Loucy (cell line): Measurements from ENCODE around the gene OR52W1.

Source experiments
- H2AFZ ChIP-seq: fragments of 200-600 bp; sonication (generic); 2 replicates; pipeline ENCODE4 v1.6.0; 2016; ENCODE audit warnings: antibody characterized with exemption, mild to moderate bottlenecking, low read length, moderate library complexity
- H3F3A ChIP-seq: fragments of 200-600 bp; 2 replicates; pipeline ENCODE4 v1.6.0; 2016; ENCODE audit warnings: antibody characterized with exemption, low read depth, mild to moderate bottlenecking
- H3K27me3 ChIP-seq: fragments of 200-600 bp; sonication (generic); 2 replicates; pipeline ENCODE4 v1.6.1; 2014; ENCODE audit warnings: low read length, mild to moderate bottlenecking; ENCODE audit not compliant: insufficient read depth, poor library complexity, severe bottlenecking
- H3K36me3 ChIP-seq: fragments of 200-600 bp; sonication (generic); 2 replicates; pipeline ENCODE4 v1.6.1; 2016; ENCODE audit warnings: low read length; ENCODE audit not compliant: insufficient read depth
- H3K4me1 ChIP-seq: fragments of 200-600 bp; sonication (generic); 2 replicates; pipeline ENCODE4 v1.5.1; 2014; ENCODE audit warnings: low read length, mild to moderate bottlenecking; ENCODE audit not compliant: insufficient read depth, poor library complexity, severe bottlenecking
- H3K4me2 ChIP-seq: fragments of 200-600 bp; sonication (generic); 2 replicates; pipeline ENCODE4 v1.6.0; 2014; ENCODE audit warnings: antibody characterized with exemption, low read length, low read depth, mild to moderate bottlenecking; ENCODE audit not compliant: poor library complexity, severe bottlenecking
- H3K4me3 ChIP-seq: fragments of 200-600 bp; sonication (generic); 2 replicates; pipeline ENCODE4 v1.5.1; 2014; ENCODE audit warnings: low read length, mild to moderate bottlenecking, mixed read lengths; ENCODE audit not compliant: poor library complexity, severe bottlenecking
- H3K79me2 ChIP-seq: fragments of 200-600 bp; sonication (generic); 2 replicates; pipeline ENCODE4 v1.6.1; 2014; ENCODE audit warnings: low read length; ENCODE audit not compliant: insufficient read depth
- H3K9ac ChIP-seq: fragments of 200-600 bp; sonication (generic); 2 replicates; pipeline ENCODE4 v1.6.0; 2014; ENCODE audit warnings: mild to moderate bottlenecking, low read depth, low read length, moderate library complexity; ENCODE audit not compliant: poor library complexity, severe bottlenecking
- H3K9me2 ChIP-seq: fragments of 200-600 bp; sonication (generic); replicated peaks from 2 replicates; pipeline ENCODE4 v1.6.1; 2016; ENCODE audit warnings: low read depth, low read length, mixed read lengths
- H3K9me3 ChIP-seq: fragments of 200-600 bp; sonication (generic); 2 replicates; pipeline ENCODE4 v1.6.1; 2014; ENCODE audit warnings: mild to moderate bottlenecking, antibody characterized with exemption, low read length, low read depth; ENCODE audit not compliant: insufficient read depth
- H4K20me1 ChIP-seq: fragments of 200-600 bp; sonication (generic); 2 replicates; pipeline ENCODE4 v1.6.0; 2014; ENCODE audit warnings: antibody characterized with exemption, low read length, mild to moderate bottlenecking; ENCODE audit not compliant: insufficient read depth, poor library complexity, severe bottlenecking
- EZH2phosphoT487 ChIP-seq: fragments of 200-600 bp; IDR thresholded peaks from 2 replicates; pipeline ENCODE4 v1.6.1; 2018; ENCODE audit warnings: antibody characterized with exemption, mild to moderate bottlenecking, moderate library complexity, borderline replicate concordance
- TF ChIP-seq, protein P1 (sequence below): fragments of 200-600 bp; sonication (generic); conservative IDR thresholded peaks from 2 replicates; pipeline ENCODE4 v1.5.1; 2014; ENCODE audit warnings: mild to moderate bottlenecking, antibody characterized with exemption, low read length

The OR52W1 gene

GRCh38 chr11:6238902-6239301 is 39.9 kb downstream of the OR52W1 start, which contains the start of gene CNGA4:
Gene CNGA4, plus strand, starts transcription at chr11:6239089. Its CDS starts 118 bp downstream, at chr11:6239207.
- Histone ChIP-seq H2AFZ (no peak within 1 kb of the TSS; the same call in 1 of the 2 replicates), H3K4me3 (no peak within 1 kb of the TSS), H3K9ac (no peak within 1 kb of the TSS), H3K27me3 (peaks cover 5% of the 10 kb centered on the region), H3K9me2 (no peaks in the 10 kb centered on the region), H3K79me2 (peaks cover 5% of the 10 kb centered on the region; the same call in 1 of the 2 replicates), H3K9me3 (no peaks in the 10 kb centered on the region), H3K36me3 (no peaks in the 10 kb centered on the region), H3K4me2 (no peak within 1 kb of the TSS), H4K20me1 (peaks cover 5% of the 10 kb centered on the region), H3K4me1 (peaks cover 3% of the 10 kb centered on the region), H3F3A (no peaks in the 10 kb centered on the region)
- no peak for TF ChIP-seq EZH2phosphoT487
- TF ChIP-seq, protein P1, sequence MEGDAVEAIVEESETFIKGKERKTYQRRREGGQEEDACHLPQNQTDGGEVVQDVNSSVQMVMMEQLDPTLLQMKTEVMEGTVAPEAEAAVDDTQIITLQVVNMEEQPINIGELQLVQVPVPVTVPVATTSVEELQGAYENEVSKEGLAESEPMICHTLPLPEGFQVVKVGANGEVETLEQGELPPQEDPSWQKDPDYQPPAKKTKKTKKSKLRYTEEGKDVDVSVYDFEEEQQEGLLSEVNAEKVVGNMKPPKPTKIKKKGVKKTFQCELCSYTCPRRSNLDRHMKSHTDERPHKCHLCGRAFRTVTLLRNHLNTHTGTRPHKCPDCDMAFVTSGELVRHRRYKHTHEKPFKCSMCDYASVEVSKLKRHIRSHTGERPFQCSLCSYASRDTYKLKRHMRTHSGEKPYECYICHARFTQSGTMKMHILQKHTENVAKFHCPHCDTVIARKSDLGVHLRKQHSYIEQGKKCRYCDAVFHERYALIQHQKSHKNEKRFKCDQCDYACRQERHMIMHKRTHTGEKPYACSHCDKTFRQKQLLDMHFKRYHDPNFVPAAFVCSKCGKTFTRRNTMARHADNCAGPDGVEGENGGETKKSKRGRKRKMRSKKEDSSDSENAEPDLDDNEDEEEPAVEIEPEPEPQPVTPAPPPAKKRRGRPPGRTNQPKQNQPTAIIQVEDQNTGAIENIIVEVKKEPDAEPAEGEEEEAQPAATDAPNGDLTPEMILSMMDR = no peak

- peaks cover 3% of the 10 kb centered on the region for H3K4me1 ChIP-seq
- H3K4me3 ChIP-seq = no peak overlapping the region
- H3K79me2 ChIP-seq = no peaks in the 10 kb centered on the region
- no peaks in the 10 kb centered on the region for H3K9me2 ChIP-seq
- H3K9ac ChIP-seq = no peak overlapping the region
- H3F3A ChIP-seq = no peaks in the 10 kb centered on the region
- H3K9me3 ChIP-seq = no peaks in the 10 kb centered on the region
- H3K36me3 ChIP-seq = no peaks in the 10 kb centered on the region
- H4K20me1 ChIP-seq = no peaks in the 10 kb centered on the region
- peaks cover 5% of the 10 kb centered on the region for H3K27me3 ChIP-seq
- no peak overlapping the region for H3K4me2 ChIP-seq
- H2AFZ ChIP-seq = no peak overlapping the region
- TF ChIP-seq, protein P1 = no peak
- no peak for TF ChIP-seq EZH2phosphoT487
These were observed 41.1 kb downstream of the OR52W1 start for GRCh38 chr11:6240139-6240538.

DNA sequence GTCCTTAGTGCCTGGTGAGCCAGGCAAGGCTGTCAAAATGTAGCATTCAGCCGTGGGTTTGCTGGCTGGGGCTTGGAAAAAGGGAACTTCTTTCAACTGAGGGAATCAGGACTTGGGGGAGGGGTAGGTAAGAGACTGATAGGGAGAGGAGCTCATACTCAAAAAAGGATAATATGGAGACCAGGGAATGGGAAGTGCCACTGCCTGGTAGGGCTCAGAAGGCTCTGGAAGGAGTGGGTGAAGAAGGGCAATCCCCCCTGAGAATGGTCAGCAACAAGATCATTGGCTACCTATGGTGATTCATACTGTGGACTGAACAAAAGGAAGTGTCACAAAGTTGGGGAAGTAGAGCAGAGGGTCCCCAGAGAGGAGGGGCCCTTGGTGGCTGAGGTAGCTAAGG is 41.8 kb downstream of the OR52W1 start:
- no peaks in the 10 kb centered on the region for H4K20me1 ChIP-seq
- no peak overlapping the region for H3K9ac ChIP-seq
- no peak overlapping the region for H3K4me2 ChIP-seq
- no peak overlapping the region for H3K4me3 ChIP-seq
- H3K36me3 ChIP-seq = no peaks in the 10 kb centered on the region
- no peaks in the 10 kb centered on the region for H3F3A ChIP-seq
- no peaks in the 10 kb centered on the region for H3K79me2 ChIP-seq
- peaks cover 5% of the 10 kb centered on the region for H3K27me3 ChIP-seq
- no peak overlapping the region for H2AFZ ChIP-seq
- H3K4me1 ChIP-seq = no peaks in the 10 kb centered on the region
- H3K9me3 ChIP-seq = no peaks in the 10 kb centered on the region
- H3K9me2 ChIP-seq = no peaks in the 10 kb centered on the region
- TF ChIP-seq, protein P1 = no peak
- TF ChIP-seq EZH2phosphoT487 = no peak
